Ovary (tissue), 3 donors: ENCODE measurements around the gene ZPBP.

Source experiments
- EP300 ChIP-seq: sonication (generic); formaldehyde crosslinking; IDR thresholded peaks from one replicate; pipeline ENCODE4 v1.6.1; 2017; ENCODE audit warnings: antibody characterized with exemption
- TF ChIP-seq, protein P1 (sequence below), 3 donors: fragments of 450-650 bp in 2 of 3; fragments of 200-600 bp in 1 of 3; IDR thresholded peaks; one replicate each; pipeline versions ENCODE4 v1.5.1 to v1.8.0; 2016 to 2022; ENCODE audit warnings: antibody characterized with exemption in 3 of 3, mild to moderate bottlenecking in 1 of 3
- donor health status: DM: no; HTN: no; CAD: no.

- TF ChIP-seq, protein P1, sequence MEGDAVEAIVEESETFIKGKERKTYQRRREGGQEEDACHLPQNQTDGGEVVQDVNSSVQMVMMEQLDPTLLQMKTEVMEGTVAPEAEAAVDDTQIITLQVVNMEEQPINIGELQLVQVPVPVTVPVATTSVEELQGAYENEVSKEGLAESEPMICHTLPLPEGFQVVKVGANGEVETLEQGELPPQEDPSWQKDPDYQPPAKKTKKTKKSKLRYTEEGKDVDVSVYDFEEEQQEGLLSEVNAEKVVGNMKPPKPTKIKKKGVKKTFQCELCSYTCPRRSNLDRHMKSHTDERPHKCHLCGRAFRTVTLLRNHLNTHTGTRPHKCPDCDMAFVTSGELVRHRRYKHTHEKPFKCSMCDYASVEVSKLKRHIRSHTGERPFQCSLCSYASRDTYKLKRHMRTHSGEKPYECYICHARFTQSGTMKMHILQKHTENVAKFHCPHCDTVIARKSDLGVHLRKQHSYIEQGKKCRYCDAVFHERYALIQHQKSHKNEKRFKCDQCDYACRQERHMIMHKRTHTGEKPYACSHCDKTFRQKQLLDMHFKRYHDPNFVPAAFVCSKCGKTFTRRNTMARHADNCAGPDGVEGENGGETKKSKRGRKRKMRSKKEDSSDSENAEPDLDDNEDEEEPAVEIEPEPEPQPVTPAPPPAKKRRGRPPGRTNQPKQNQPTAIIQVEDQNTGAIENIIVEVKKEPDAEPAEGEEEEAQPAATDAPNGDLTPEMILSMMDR (IDR thresholded peaks at IDR 0.05): no peak
- no peak for TF ChIP-seq EP300
Measured at GRCh38 chr7:50125766-50126165, 32.7 kb upstream of the ZPBP start.
